Measurements from ENCODE around the gene SCO2.
A peak's percentile ranks its signal among the peaks of the same experiment; 100 is the strongest.

SCO2 gene

GRCh38 chr22:50518606-50519005 is 6.8 kb downstream of the SCO2 start:
- no peak for DNase-seq

- DNase-seq: no peak
These were observed 7.7 kb downstream of the SCO2 start for GRCh38 chr22:50517495-50518260.

GRCh38 chr22:50516891-50517290 is 8.5 kb downstream of the SCO2 start:
- DNase-seq: no peak

- DNase-seq: no peak
These were observed 9.3 kb downstream of the SCO2 start for GRCh38 chr22:50516068-50516467.

GRCh38 chr22:50513175-50513574 is 12.2 kb downstream of the SCO2 start:
- no peak for DNase-seq

GRCh38 chr22:50508897-50509296 is 16.5 kb downstream of the SCO2 start:
- DNase-seq: no peak

- peak; percentile 99 for DNase-seq
These were observed 17.2 kb downstream of the SCO2 start, which contains the start of gene NCAPH2 for GRCh38 chr22:50507991-50508884. Gene NCAPH2 (plus strand): TSS chr22:50508224. CDS start chr22:50508338, 114 bp downstream.

- DNase-seq: no peak
These were observed 17.9 kb downstream of the SCO2 start, which contains the start of gene LMF2 for GRCh38 chr22:50507421-50507990. Gene LMF2 (minus strand): TSS chr22:50507702. CDS start chr22:50507675, 27 bp downstream.

GRCh38 chr22:50506611-50507420 is 18.6 kb downstream of the SCO2 start:
- DNase-seq: peak; percentile 71

- DNase-seq: no peak
These were observed 19.4 kb downstream of the SCO2 start for GRCh38 chr22:50505776-50506610.

- no peak for DNase-seq
These were observed 20.1 kb downstream of the SCO2 start for GRCh38 chr22:50505276-50505775.

- DNase-seq: no peak
These were observed 20.8 kb downstream of the SCO2 start for GRCh38 chr22:50504369-50505211.

- no peak for DNase-seq
These were observed 21.8 kb downstream of the SCO2 start for GRCh38 chr22:50503475-50504145.

GRCh38 chr22:50502628-50503474 is 22.5 kb downstream of the SCO2 start:
- DNase-seq: no peak

GRCh38 chr22:50502096-50502495 is 23.3 kb downstream of the SCO2 start:
- no peak for DNase-seq

GRCh38 chr22:50500452-50500851 is 24.9 kb downstream of the SCO2 start:
- DNase-seq: no peak

GRCh38 chr22:50498322-50498890 is 27.0 kb downstream of the SCO2 start:
- no peak for DNase-seq

GRCh38 chr22:50497093-50497492 is 28.3 kb downstream of the SCO2 start:
- no peak for DNase-seq

Data from NCI-H2171 (cell line).